ENCODE measurements around the gene RMI2.
"Not testable (repeated sequence)": the region's sequence is repeated elsewhere in the genome, so short reads cannot be mapped to it uniquely, and the experiment has no call there.

The RMI2 gene

DNA sequence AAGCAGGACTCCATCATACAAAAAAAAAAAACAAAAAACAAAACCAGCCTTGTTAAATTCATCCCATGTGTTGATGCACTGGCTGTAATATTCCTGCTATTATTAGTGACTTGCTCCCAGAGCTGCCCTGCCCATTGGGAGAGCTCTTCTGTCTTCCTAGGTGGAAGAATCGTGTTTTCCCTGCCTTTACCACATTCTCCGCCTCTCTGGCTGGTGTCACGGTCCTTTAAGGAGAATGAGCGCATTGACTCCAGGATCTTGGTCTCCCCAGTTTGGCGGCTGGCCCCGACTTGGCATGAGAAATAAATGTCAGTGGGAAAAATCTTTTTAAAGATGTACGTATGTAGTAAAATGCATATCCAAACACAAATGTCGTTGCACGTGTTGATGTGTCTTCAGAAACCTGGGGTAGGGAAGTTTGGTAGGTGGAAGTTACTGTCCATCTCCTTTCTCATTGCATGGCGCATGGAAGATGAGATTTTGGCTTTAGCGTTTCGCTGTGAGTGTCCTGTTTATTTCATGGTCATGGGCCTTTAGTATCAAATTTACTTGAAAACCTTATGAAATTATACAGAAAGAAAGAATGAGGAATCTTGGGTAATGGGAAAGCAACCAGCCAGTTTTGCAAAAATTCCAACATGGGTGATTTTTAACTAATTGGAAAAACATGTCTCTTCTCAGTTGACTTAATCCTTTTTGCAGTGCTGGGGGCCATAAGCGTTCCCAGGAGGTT, 15.5 kb downstream of the RMI2 start:
- H3K4me3 ChIP-seq: no peak overlapping the region
- H3K36me3 ChIP-seq (replicated peaks): no peaks in the 10 kb centered on the region
- peaks cover 3% of the 10 kb centered on the region; the same call in 1 of the 2 replicates for H3K4me1 ChIP-seq
- H3K27me3 ChIP-seq (ENCODE audit: low read depth): no peaks in the 10 kb centered on the region; the same call in 1 of the 2 replicates
- in situ Hi-C loops (cut with MboI; ENCODE audit: low sequenced_read_pairs): loop anchor here (10.0 kb wide), 1 partner anchor 396 kb away; no protein-coding TSS in a partner anchor
- no peaks in the 10 kb centered on the region for H3K9me3 ChIP-seq
- DNase-seq (ENCODE audit: low spot score in 2 of 2): no peak

DNA sequence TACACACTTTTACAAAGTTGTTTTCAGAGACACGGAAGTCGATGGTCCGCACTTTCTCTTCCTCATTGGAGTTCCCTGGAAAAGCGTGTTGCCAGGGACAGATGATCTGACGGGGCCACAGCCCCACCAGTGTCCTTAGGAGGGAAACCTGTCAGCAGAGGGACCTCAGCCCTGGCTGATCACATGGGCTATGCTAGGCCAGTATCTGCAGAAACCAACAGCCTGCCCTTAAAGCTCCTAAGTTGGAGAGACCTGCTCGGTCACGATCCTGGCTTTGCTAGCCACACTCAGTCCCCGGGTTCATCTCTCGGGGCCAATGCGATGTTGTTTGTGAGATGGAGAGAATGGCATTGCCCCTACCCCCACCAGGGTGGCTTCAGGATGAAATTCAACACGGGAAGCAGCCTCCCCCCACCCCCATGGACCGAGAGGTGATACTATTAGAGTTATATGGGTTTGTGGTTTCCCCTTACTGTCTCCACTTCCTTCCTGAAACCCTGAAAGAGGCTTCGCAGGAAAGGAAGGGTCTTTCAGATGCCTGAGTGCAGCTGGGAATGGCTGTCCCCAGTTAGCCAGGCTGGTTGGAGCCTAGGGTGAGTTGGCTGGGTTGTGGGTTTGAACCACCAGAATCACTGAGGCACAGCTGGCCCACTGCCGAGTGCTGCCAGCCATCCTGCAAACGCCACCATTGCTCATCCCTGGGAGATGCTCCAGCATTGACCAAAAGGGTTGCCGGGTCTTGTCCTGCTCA, 16.6 kb downstream of the RMI2 start:
- H3K4me3 ChIP-seq: no peak overlapping the region
- no peaks in the 10 kb centered on the region for H3K36me3 ChIP-seq (replicated peaks)
- H3K27me3 ChIP-seq (ENCODE audit: low read depth): no peaks in the 10 kb centered on the region; the same call in 1 of the 2 replicates
- in situ Hi-C loops (cut with MboI; ENCODE audit: low sequenced_read_pairs): loop anchor here (10.0 kb wide), 1 partner anchor 397 kb away; no protein-coding TSS in a partner anchor
- no peak for DNase-seq (ENCODE audit: low spot score in 2 of 2)
- H3K4me1 ChIP-seq: peaks cover 3% of the 10 kb centered on the region; the same call in 1 of the 2 replicates
- H3K9me3 ChIP-seq: no peaks in the 10 kb centered on the region

DNA sequence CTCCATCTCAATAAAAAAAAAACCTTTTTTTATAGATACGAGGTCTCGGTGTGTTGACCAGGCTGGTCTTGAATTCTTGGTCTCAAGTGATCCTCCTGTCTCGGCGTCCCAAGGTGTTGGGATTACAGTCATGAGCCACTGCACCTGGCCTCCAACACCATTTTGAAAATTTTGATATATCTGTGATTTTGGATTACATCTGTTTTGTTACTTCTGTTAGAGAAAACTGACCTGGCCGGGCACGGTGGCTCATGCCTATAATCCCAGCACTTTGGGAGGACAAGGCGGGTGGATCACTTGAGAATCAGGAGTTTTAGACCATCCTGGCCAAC, 18.6 kb downstream of the RMI2 start:
- no peak for DNase-seq (ENCODE audit: low spot score in 2 of 2)
- H3K36me3 ChIP-seq (replicated peaks): no peaks in the 10 kb centered on the region
- in situ Hi-C loops (cut with MboI; ENCODE audit: low sequenced_read_pairs): loop anchor here (10.0 kb wide), 1 partner anchor 399 kb away; no protein-coding TSS in a partner anchor
- H3K4me3 ChIP-seq: no peak overlapping the region
- H3K27me3 ChIP-seq (ENCODE audit: low read depth): no peaks in the 10 kb centered on the region; the same call in 1 of the 2 replicates
- H3K4me1 ChIP-seq: peaks cover 3% of the 10 kb centered on the region; the same call in 1 of the 2 replicates
- no peaks in the 10 kb centered on the region for H3K9me3 ChIP-seq

DNA sequence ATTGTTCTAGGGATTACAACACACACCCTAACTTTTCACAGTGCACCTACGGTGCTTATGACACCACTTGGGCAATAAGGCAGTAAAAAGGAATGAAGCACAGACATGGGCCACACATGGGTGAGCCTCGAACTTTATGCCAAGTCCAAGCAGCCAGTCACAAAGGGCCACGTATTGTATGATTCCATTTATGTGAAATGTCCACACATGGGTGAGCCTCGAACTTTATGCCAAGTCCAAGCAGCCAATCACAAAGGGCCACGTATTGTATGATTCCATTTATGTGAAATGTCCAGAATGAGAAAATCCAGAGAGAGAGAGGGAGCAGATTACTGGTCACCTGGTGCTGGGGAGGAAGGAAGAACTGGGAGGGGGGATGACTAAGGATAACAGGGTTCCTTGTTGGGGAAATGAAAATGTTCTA, 22.2 kb downstream of the RMI2 start:
- Histone ChIP-seq H3K4me1 (peaks cover 3% of the 10 kb centered on the region; the same call in 1 of the 2 replicates), H3K27me3 (ENCODE audit: low read depth) (no peaks in the 10 kb centered on the region), H3K36me3 (replicated peaks) (no peaks in the 10 kb centered on the region), H3K4me3 (no peak overlapping the region), H3K9me3 (no peaks in the 10 kb centered on the region)
- in situ Hi-C loops (cut with MboI; ENCODE audit: low sequenced_read_pairs): loop anchor here (10.0 kb wide), 1 partner anchor 403 kb away; no protein-coding TSS in a partner anchor
- no peak for DNase-seq (ENCODE audit: low spot score in 2 of 2)

DNA sequence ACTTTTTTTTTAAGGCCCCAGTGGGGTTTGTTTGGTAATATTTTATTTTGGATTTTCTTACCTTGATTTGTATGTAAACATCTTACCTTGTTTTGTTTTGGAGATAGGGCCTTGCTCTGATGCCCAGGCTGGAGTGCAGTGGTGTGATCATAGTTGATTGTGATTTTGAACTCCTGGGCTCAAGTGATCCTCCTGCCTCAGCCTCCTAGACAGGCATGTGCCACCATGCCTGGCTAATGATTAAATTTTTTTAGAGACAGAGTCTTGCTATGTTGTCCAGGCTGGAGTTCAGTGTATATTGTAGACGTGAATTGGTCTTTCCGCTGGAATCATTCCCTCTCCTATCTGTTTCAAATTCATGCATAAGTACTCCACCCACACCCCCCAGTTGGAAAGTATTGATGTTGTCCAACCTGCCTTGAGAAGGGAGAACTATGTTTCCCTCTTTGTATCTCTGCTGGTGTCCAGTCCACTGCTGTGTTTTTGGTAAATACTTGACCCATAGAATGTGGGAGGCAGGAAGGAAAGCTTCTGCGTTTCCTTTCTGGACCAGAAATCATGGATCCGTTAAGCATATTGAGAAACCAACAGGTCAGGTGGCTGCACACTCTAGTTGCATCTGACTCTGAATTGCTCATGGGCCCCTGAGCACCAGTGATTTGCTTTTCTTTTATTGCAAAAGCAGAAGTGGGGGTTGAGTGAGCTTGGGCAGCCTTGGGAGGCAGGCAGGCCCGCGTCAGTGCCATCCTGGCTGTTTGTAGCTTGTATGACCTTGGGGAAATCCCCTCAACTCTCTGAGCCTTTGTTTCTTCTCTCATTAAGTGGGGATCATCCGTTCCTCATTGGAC, 25.0 kb downstream of the RMI2 start:
- Histone ChIP-seq H3K36me3 (replicated peaks) (no peaks in the 10 kb centered on the region), H3K9me3 (no peaks in the 10 kb centered on the region), H3K4me1 (no peaks in the 10 kb centered on the region), H3K4me3 (no peak overlapping the region), H3K27me3 (ENCODE audit: low read depth) (no peaks in the 10 kb centered on the region)
- no peak for DNase-seq (ENCODE audit: low spot score in 2 of 2)
- in situ Hi-C loops (cut with MboI; ENCODE audit: low sequenced_read_pairs): no loop called here

DNA sequence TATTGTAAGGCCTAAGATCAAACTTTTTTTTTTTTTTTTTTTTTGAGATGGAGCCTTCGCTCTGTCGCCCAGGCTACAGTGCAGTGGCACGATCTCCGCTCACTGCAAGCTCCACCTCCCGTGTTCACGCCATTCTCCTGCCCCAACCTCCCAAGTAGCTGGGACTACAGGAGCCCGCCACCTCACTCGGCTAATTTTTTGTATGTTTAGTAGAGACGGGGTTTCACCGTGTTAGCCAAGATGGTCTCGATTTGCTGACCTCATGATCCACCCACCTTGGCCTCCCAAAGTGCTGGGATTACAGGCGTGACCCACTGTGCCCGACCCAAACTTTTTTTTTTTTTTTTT, 25.6 kb downstream of the RMI2 start:
- DNase-seq (ENCODE audit: low spot score in 2 of 2); H3K4me1 ChIP-seq; in situ Hi-C loops (cut with MboI; ENCODE audit: low sequenced_read_pairs); H3K9me3 ChIP-seq; H3K27me3 ChIP-seq (ENCODE audit: low read depth); H3K36me3 ChIP-seq (replicated peaks); H3K4me3 ChIP-seq: not testable (repeated sequence)

DNA sequence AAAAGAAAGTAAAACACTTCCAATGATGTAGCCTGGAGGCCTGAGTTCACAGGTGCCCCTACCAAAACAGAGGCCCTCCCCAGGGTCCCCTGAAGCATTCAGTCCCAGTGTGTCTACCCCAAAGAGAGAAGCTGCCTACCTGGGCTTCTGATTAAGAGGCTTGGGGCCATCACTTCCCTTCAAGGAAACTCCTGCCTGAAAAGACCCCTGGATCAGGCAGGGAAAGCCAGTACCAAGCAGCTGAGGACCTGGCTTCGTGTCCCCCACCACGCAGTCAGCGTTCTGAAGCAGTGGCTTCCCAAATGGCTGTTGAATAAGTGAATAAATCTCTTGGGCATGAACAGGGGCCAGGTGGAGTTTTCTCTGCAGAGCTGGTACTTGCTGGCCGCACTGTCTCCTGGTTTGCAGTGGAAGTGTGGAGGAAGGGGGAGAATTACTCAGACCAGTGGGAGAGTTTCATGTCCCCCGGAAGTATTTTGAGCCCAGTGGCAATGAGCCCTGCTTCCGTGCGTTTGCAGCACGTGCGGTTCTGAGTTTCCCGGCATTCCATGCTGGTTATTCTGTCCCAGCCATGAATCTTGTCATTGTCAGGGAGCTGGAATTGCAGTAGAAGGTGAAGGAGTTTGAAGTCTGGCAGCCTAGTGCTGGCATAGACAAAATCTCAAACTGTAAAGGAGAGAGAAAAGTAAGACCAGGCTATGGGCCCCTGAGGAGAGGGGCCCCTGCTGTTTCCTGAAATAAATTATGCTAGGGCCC, 27.0 kb downstream of the RMI2 start:
- in situ Hi-C loops (cut with MboI; ENCODE audit: low sequenced_read_pairs): no loop called here
- Histone ChIP-seq H3K4me3 (no peak overlapping the region), H3K36me3 (replicated peaks) (no peaks in the 10 kb centered on the region), H3K27me3 (ENCODE audit: low read depth) (no peaks in the 10 kb centered on the region), H3K9me3 (no peaks in the 10 kb centered on the region), H3K4me1 (no peaks in the 10 kb centered on the region)
- no peak for DNase-seq (ENCODE audit: low spot score in 2 of 2)

DNA sequence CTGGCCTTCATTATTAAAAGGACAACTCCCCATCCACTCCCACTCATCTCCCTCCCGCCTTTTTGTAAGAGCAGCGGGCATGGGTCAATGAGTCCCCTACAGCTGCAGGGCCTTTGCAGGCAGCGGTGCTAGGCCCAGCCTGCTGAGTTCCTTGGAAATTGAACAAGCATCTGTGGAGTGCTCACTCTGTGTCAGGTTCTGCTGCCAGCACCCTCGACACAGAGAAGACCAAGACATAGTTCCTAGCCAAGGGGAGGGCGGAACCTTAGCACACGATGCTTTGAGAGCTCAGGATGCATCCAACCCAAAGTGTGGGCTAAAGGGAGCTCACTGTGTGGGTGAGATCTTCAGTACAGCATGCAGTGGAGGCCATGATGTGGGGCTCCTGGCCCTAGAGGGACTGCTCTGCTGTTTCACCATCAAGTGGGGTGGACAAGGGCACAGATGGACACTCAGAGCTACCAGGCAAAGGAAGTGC, 27.6 kb downstream of the RMI2 start:
- no peaks in the 10 kb centered on the region for H3K9me3 ChIP-seq
- H3K27me3 ChIP-seq (ENCODE audit: low read depth): no peaks in the 10 kb centered on the region
- DNase-seq (ENCODE audit: low spot score in 2 of 2): no peak
- no peaks in the 10 kb centered on the region for H3K4me1 ChIP-seq
- H3K4me3 ChIP-seq: no peak overlapping the region
- H3K36me3 ChIP-seq (replicated peaks): no peaks in the 10 kb centered on the region
- in situ Hi-C loops (cut with MboI; ENCODE audit: low sequenced_read_pairs): no loop called here

DNA sequence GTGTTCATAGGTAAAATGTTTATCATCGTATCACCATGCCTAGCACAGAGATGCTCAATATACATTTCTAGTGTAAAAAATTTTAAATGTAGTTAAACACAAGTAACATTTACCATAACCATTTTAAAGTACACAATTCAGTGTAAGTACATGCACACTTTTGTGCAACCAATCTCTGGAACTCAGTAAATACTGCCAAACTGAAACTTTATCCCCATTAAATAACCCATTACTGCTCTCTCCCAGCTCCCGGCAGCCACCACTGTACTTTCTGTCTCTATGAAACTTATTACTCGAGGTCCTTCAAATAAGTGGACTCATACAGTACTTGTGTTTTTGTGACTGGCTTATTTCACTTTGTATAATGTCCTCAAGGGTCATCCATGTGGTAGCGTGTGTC, 29.0 kb downstream of the RMI2 start:
- no peaks in the 10 kb centered on the region for H3K9me3 ChIP-seq
- H3K36me3 ChIP-seq (replicated peaks): no peaks in the 10 kb centered on the region
- H3K4me3 ChIP-seq: no peak overlapping the region
- in situ Hi-C loops (cut with MboI; ENCODE audit: low sequenced_read_pairs): no loop called here
- H3K4me1 ChIP-seq: no peaks in the 10 kb centered on the region
- no peaks in the 10 kb centered on the region for H3K27me3 ChIP-seq (ENCODE audit: low read depth)
- DNase-seq (ENCODE audit: low spot score in 2 of 2): no peak

DNA sequence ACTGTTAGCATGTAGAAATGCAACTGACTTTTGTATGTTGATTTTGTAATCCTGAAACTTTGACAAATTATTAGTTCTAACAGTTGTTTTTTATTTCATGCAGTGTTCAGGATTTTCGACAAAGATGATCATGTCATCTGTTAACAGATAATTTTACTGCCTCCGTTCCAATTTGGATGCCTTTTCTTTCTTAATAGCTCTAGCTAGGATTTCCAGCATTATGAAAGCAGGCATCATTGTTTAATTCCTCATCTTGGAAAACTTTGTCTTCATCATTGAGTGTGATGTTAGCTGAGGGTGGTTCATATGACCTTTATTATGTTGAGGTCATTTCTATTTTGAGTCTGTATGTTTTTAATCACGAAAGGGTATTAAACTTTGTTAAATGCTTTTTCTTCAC, 31.9 kb downstream of the RMI2 start:
- Histone ChIP-seq H3K27me3 (ENCODE audit: low read depth) (no peaks in the 10 kb centered on the region), H3K36me3 (replicated peaks) (no peaks in the 10 kb centered on the region), H3K9me3 (no peaks in the 10 kb centered on the region), H3K4me3 (no peak overlapping the region), H3K4me1 (no peaks in the 10 kb centered on the region)
- no peak for DNase-seq (ENCODE audit: low spot score in 2 of 2)
- in situ Hi-C loops (cut with MboI; ENCODE audit: low sequenced_read_pairs): loop anchor here (25.0 kb wide), 1 partner anchor 685 kb away; no protein-coding TSS in a partner anchor

DNA sequence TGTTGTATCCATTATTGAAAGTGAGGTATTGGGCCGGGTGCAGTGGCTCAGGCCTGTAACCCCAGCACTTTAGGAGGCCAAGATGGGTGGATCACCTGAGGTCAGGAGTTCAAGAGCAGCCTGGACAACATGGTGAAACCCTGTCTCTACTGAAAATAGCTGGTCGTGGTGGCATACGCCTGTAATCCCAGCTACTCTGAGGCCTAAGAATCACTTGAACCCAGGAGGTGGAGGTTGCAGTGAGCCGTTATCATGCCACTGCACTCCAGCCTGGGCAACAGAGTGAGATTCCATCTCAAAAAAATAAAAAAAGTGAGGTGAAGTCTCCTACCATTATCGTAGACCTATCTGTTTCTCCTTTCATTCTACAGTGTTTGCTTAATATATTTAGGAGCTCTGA, 33.7 kb downstream of the RMI2 start:
- not testable (repeated sequence) for DNase-seq (ENCODE audit: low spot score in 2 of 2); H3K4me1 ChIP-seq; H3K36me3 ChIP-seq (replicated peaks); H3K9me3 ChIP-seq; H3K4me3 ChIP-seq; H3K27me3 ChIP-seq (ENCODE audit: low read depth)
- in situ Hi-C loops (cut with MboI; ENCODE audit: low sequenced_read_pairs): loop anchor here (25.0 kb wide), 1 partner anchor 683 kb away; no protein-coding TSS in a partner anchor

DNA sequence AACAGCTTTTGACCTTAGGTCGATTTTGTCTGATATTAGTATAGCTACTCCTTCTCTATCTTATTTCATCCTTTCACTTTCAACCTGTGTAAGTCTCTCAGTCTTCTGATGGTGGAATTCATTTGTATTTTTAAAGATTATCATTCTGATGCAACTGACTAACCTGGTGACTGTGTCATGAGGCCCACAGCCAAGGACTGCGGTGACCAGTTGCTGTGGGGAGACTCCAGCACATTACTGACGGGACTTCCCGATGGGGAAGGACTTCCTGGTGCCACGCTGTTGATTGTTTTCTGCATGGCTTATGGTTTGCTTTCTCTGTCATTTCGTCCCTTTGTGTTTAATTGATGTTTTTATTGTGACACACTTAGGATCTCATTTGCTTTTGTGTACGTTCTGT, 34.2 kb downstream of the RMI2 start:
- H3K36me3 ChIP-seq (replicated peaks): no peaks in the 10 kb centered on the region
- in situ Hi-C loops (cut with MboI; ENCODE audit: low sequenced_read_pairs): loop anchor here (25.0 kb wide), 1 partner anchor 683 kb away; no protein-coding TSS in a partner anchor
- H3K4me3 ChIP-seq: no peak overlapping the region
- H3K27me3 ChIP-seq (ENCODE audit: low read depth): no peaks in the 10 kb centered on the region
- no peaks in the 10 kb centered on the region for H3K9me3 ChIP-seq
- H3K4me1 ChIP-seq: no peaks in the 10 kb centered on the region
- DNase-seq (ENCODE audit: low spot score in 2 of 2): no peak

DNA sequence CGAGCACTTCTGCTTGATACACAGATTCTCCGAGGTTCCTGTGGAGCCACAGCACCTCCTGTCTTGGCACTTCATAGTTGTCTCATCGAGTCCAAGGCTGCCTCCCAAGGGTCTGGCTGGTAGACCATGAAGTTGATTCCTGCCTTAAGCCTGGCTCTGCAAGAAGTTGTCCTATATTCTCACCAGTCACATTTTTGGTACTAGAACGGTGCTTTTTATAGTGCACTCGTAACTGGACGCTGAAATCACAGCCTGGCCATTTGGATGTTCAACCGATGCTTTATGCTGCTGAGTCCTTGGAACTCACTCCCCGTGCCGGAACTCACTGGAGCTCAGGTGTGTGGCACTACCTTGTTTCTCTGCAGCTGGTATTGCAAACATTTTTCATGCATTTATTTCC, 35.6 kb downstream of the RMI2 start:
- H3K27me3 ChIP-seq (ENCODE audit: low read depth): no peaks in the 10 kb centered on the region
- in situ Hi-C loops (cut with MboI; ENCODE audit: low sequenced_read_pairs): loop anchor here (25.0 kb wide), 1 partner anchor 681 kb away; no protein-coding TSS in a partner anchor
- H3K4me3 ChIP-seq: no peak overlapping the region
- no peak for DNase-seq (ENCODE audit: low spot score in 2 of 2)
- no peaks in the 10 kb centered on the region for H3K4me1 ChIP-seq
- no peaks in the 10 kb centered on the region for H3K36me3 ChIP-seq (replicated peaks)
- H3K9me3 ChIP-seq: no peaks in the 10 kb centered on the region
